SK-N-DZ (cell line): Measurements from ENCODE around the gene PLD6.
"Not testable (repeated sequence)": the region's sequence is repeated elsewhere in the genome, so short reads cannot be mapped to it uniquely, and the experiment has no call there.

ENCODE experiments used
- DNase-seq: peaks from one replicate; pipeline ENCODE4 v3.0.0-alpha.2; 2015; ENCODE audit warnings: low spot score

The PLD6 gene

GRCh38 chr17:17201271-17201670, 4.9 kb downstream of the PLD6 start:
- DNase-seq = no peak

GRCh38 chr17:17200831-17201230, 5.3 kb downstream of the PLD6 start:
- no peak for DNase-seq

- DNase-seq = no peak
Observed at GRCh38 chr17:17200311-17200710, 5.8 kb downstream of the PLD6 start.

GRCh38 chr17:17198281-17198680, 7.9 kb downstream of the PLD6 start:
- no peak for DNase-seq

- DNase-seq = no peak
Observed at GRCh38 chr17:17196776-17197175, 9.4 kb downstream of the PLD6 start.

GRCh38 chr17:17195466-17195865, 10.7 kb downstream of the PLD6 start:
- not testable (repeated sequence) for DNase-seq

GRCh38 chr17:17191961-17192381, 14.2 kb downstream of the PLD6 start:
- no peak for DNase-seq

- no peak for DNase-seq
Observed at GRCh38 chr17:17191346-17191792, 14.8 kb downstream of the PLD6 start.

GRCh38 chr17:17190188-17190587, 15.9 kb downstream of the PLD6 start:
- no peak for DNase-seq

- no peak for DNase-seq
Observed at GRCh38 chr17:17189559-17189958, 16.6 kb downstream of the PLD6 start.

GRCh38 chr17:17188586-17188985, 17.5 kb downstream of the PLD6 start:
- no peak for DNase-seq

GRCh38 chr17:17186551-17187505, 19.3 kb downstream of the PLD6 start:
- no peak for DNase-seq

- no peak for DNase-seq
Observed at GRCh38 chr17:17186051-17186450, 20.1 kb downstream of the PLD6 start.

GRCh38 chr17:17184985-17185757, 21.0 kb downstream of the PLD6 start:
- DNase-seq = not testable (repeated sequence)

GRCh38 chr17:17183744-17184143, 22.4 kb downstream of the PLD6 start:
- no peak for DNase-seq

- no peak for DNase-seq
Observed at GRCh38 chr17:17182598-17183136, 23.5 kb downstream of the PLD6 start.

GRCh38 chr17:17181666-17182597, 24.2 kb downstream of the PLD6 start:
- no peak for DNase-seq

- no peak for DNase-seq
Observed at GRCh38 chr17:17180741-17181525, 25.2 kb downstream of the PLD6 start.

- no peak for DNase-seq
Observed at GRCh38 chr17:17180141-17180603, 26.0 kb downstream of the PLD6 start.

- no peak for DNase-seq
Observed at GRCh38 chr17:17179371-17179827, 26.7 kb downstream of the PLD6 start.
